Stromal cell of bone marrow (primary cell): ENCODE results near the gene VWF.

ENCODE experiments used
- DNase-seq: peaks from one replicate; pipeline ENCODE4 v3.0.0-alpha.2; 2012; ENCODE audit warnings: low read depth

VWF gene

DNA sequence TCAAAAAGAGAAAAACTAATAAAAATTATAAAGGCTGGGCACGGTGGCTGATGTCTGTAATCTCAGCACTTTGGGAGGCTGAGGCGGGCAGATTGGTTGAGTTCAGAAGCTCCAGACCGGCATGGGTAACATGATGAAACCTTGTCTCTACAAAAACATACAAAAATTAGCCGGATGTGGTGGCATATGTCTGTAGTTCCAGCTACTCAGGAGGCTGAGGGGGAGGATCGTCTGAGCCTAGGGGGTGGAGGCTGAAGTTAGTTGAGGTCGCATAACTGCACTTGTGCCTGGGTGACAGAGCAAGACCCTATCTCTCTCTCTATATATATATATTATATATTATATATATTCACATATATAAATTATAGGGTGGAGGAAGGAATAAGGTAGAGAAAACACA, 146.9 kb downstream of the VWF start:
- DNase-seq: no peak

GRCh38 chr12:5976711-5977110, 147.8 kb downstream of the VWF start:
- no peak for DNase-seq

- no peak for DNase-seq
Observed at GRCh38 chr12:5976196-5976595, 148.3 kb downstream of the VWF start.

DNA sequence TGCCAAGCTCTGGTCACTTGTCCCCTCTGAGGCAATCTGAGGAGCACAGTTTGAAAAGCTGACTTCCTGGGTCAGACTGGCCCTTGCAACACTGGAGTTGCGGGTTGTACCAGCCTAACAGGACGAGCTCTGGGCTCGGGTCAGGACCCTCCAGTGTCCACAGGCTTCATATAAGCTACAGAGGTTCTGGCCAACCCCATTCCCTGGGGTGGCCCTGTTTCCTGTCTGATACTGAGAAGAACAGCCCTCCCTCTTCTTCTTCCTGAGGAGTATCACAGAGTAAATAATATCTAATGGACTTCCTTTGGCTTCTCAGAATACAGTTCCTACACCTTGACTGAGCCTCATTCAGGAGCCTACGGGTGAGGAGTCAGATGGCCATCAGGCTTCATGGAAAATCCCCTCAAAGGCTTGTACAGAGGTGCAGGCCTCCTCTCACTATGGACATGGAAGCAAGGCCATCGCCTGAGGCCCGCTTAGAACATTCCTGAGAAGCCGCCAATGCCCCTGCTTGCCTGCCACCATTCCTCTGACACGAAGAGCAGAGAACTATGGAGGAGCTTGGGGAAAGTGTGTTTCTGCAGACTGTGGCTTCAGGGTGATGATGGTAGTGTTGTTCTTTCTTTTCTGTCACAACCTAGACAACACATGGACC, 150.9 kb downstream of the VWF start:
- no peak for DNase-seq

- no peak for DNase-seq
Observed at GRCh38 chr12:5972387-5972786, 152.1 kb downstream of the VWF start.

DNA sequence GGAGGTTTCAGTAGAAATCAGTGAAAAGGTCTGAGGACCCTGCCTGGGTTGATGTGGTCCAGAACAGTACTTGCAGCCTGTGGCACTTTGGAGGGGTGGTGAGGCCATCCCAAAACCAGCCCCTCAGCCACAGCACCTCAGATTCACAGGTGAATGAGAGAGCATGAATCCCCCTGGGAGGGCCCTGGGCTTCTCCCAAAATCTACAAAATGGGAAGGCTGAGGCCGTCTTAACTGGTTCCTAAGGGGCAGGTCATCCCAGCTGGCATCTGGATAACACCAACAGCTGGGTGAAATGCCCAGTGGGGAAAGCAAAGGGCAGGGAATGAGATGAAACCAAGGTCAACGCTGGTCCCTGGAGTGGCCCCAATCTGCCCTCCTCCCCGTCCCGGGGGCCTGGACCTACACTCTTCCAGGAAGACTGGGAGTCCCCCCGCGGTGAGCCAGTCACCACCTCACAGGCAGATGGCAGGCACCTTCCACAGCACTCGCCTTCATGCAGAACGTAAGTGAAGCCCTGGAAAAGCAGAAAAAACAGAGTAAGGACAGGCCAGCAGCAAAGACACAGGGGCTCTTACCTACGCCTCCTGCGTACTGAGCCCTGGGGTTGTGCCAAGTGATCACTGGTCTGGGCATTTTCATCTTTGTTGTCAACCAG, 153.1 kb downstream of the VWF start:
- DNase-seq: no peak

GRCh38 chr12:5969974-5970690, 154.3 kb downstream of the VWF start:
- no peak for DNase-seq

DNA sequence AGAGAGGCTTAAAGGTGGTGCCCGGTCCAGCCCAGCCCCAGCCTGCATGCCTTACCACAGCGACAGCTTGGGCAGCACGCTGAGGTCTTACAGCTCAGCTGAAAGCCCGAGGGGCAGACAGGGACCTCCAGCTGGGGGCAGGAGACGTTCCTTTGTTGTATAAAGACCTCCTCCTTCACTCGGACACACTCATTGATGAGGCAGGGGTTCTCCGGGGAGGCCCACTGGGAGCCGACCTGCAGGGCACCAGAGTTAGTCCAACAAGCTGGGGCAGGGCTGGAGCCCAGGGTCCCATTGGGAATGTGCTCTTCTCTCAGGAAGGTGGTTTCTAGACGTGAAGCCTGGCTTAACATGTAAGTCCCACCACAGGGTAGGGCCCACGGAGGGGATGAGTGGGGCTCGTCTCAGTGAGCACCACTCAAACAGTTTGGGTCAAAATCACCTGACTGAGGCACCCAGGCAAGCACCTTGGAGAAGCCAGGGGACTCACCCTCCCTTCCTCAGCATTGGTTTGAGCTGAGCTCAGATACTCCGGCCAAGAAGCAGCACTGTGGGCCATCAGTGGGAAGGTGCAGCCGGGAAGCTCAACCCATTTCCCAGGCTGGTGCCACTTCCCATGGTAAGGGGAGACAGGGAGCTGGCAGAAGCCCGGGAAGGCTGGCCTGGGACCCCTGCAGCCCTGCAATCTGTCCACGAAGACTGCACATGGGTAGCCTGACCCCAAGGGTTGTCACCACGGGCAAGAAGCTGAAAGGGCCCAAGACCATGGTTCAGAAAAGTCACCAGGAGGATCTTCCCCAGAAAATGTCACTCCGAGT, 155.1 kb downstream of the VWF start:
- no peak for DNase-seq

DNA sequence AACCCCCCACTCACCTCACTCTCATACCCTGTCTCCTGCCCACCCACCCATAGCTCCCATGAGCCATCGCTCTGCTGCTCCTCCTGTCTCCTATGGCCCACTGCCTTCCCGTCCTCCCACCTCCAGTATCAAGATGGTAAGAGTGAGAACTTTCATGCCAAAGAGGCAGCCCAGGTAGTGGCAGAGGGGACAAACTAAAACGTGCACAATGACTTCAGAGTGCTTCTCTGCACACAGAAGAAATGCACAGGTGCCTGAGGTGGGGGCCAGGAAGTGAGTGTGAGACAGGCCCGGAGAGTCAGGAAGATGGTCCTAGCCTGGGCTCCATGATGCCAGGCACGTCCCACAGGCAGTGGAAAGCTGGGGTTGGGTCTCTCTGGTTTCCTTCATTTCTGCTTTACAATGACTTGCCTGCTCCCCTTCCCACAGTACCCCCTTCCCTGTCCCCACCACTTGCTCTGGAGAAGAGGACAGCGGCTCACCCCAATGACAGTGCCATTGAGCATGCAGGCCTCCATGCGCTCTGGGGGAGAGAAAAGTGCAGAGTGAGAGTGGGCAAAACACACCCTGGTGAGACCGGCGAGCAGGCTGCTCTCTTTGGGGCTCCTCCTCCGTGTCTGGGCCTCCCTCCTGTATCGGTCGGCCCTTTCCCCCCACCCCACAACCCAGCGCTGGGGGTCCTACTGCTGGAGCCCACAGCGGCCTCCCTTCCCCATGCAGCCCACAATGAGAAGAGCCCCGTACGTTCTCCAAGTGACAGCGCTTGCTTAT, 156.6 kb downstream of the VWF start:
- DNase-seq: no peak

GRCh38 chr12:5966486-5967095, 157.9 kb downstream of the VWF start:
- no peak for DNase-seq

GRCh38 chr12:5965950-5966383, 158.5 kb downstream of the VWF start:
- DNase-seq: peak; percentile 32

- DNase-seq: no peak
Observed at GRCh38 chr12:5964913-5965900, 159.3 kb downstream of the VWF start.

GRCh38 chr12:5963515-5963914, 161.0 kb downstream of the VWF start:
- no peak for DNase-seq

DNA sequence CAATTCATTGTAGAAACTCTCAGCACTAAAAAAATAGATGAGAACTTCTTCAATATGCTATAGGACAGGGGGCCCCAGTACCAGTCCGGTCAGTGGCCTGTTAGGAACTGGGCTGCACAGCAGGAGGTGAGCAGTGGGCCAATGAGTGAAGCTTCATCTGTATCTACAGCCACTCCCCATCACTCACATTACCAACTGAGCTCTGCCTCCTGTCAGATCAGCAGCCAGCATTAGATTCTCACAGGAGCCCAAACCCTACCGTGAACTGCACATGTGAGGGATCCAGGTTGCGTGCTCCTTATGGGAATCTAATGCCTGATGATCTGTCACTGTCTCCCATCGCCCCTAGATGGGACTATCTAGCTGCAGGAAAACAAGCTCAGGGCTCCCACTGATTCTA, 163.7 kb downstream of the VWF start:
- DNase-seq: no peak

GRCh38 chr12:5956987-5957386, 167.5 kb downstream of the VWF start:
- no peak for DNase-seq

DNA sequence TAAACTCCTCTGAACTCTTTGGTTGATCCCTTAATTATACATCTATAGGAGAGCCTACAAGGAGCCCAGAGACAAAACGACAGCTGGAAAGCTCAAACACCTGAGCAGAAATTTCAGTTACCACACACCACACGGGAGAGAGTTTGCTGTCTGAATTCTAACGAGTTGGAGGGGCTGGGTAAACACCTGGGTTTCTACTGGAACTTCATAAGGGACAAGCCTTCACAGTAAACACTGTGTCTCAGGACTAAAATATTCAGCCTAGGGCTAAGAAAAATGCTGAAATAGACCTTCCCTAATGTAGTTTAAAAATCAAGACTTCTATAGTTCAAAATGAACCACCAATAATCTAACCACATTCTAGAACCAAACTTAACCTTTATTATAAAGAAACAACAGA, 169.8 kb downstream of the VWF start:
- DNase-seq: no peak

GRCh38 chr12:5953835-5954586, 170.5 kb downstream of the VWF start:
- no peak for DNase-seq

DNA sequence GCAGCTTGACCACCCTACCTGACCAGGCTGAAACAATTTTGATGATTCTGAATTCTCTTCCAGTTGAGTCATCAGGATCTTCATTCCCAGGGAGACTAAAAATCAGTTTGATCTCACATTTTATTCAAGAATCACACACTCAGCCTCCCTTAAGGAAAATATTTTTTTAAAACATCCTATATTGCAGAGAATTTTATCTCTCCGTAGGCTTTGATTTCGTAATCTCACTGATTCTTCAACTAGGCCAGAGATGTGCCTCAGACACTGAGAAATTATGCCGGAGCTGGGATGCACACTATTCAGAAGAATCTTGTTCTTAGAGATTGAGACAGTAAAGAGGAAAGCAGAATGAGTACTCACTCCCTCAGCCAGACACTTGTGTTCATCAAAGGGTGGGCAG, 172.4 kb downstream of the VWF start:
- DNase-seq: no peak

DNA sequence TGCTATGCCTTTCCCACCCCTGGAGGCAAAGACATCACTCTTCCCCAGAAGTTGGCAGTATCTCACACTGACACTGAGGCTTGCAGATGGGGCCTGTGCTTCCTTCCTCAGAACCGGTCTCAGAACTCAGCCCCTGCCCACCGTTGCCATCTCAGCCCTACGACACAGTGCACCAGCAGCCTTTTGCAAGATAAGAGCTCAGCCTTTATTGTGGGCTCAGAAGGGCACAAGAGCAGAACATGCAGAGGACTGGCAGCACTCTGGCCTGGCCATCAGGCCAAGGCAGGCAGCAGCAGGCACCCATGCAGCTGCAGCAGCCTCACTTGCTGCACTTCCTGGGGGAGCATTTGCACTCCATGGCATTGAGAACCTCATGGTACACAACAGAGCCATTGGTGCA, 175.8 kb downstream of the VWF start:
- DNase-seq: no peak
